NT2/D1 (cell line): Measurements from ENCODE around the gene MAML1.

Experiments
- SUZ12 ChIP-seq: IDR thresholded peaks from 2 replicates; pipeline ENCODE4 v1.6.1; 2011; ENCODE audit not compliant: insufficient read length, insufficient read depth; ENCODE audit errors: extremely low read depth
- YY1 ChIP-seq: IDR thresholded peaks from 2 replicates; pipeline ENCODE4 v1.6.1; 2011; ENCODE audit not compliant: insufficient read length, insufficient read depth
- ZNF274 ChIP-seq: IDR thresholded peaks from 2 replicates; pipeline ENCODE4 v1.6.1; 2011; ENCODE audit warnings: mild to moderate bottlenecking, low read depth, low read length

- TF ChIP-seq YY1, result no peak
- TF ChIP-seq SUZ12, result no peak
- no peak for TF ChIP-seq ZNF274
Observed at GRCh38 chr5:179747811-179748210, 15.2 kb downstream of the MAML1 start.
